K562 (cell line): ENCODE results near the gene TMEM217. TPM values are rescaled to one million over a fixed set of nuclear protein-coding genes. Genes with fewer than 3 reads are reported as not detected.

Experiments
- ATAC-seq: fragments of 200-7000 bp; cut with Tn5 transposase; 3 replicates; pipeline ENCODE4 v1.9.1; 2020; ENCODE audit warnings: moderate library complexity
- BruUV-seq: library from RNA; stranded (reverse); fragments of 400-500 nt; replicated peaks from 2 replicates; lab custom pipeline; 2021; lab: Mats Ljungman, UMichigan
- CTCF ChIA-PET: fragments of 300-600 bp; formaldehyde crosslinking; extraction: SDS; loops from one replicate; lab custom pipeline; 2021; ENCODE audit warnings: low intra/inter-chr PET ratio; lab: Yijun Ruan, JAX
- POLR2A ChIA-PET: fragments of 300-600, 350-650 bp; sonication (Branson Sonifier 250); formaldehyde crosslinking; extraction: SDS; loops from one replicate; lab custom pipeline; 2021; ENCODE audit warnings: antibody characterized with exemption, inconsistent platforms; lab: Yijun Ruan, JAX
- DNase-seq, 4 experiments: peaks; one replicate each; pipeline versions ENCODE4 v3.0.0 to v3.0.0-alpha.2; 2011 to 2018; ENCODE audit warnings: low spot score in 3 of 4, mixed read lengths in 3 of 4; ENCODE audit errors: extremely low read depth in 1 of 4
- FAIRE-seq: peaks from 2 replicates; lab custom pipeline; 2011; peaks lifted over from hg19 to GRCh38; lab: Jason Lieb, UNC
- H2AFZ ChIP-seq: 2 replicates; pipeline ENCODE4 v1.6.0; 2011; ENCODE audit warnings: low read depth, low read length, control low read depth, inconsistent platforms
- H3K27ac ChIP-seq: fragments of 200-600 bp; 3 replicates; pipeline ENCODE4 v1.8.0; 2011; ENCODE audit warnings: low read depth, mild to moderate bottlenecking, control low read depth, inconsistent platforms, low read length, moderate library complexity, mixed read lengths; ENCODE audit errors: extremely low read depth
- H3K27me3 ChIP-seq, 2 experiments: fragments of 300-600 bp in 1 of 2; 2 replicates in 1 of 2; 3 replicates in 1 of 2; pipeline versions ENCODE4 v1.6.0 to v1.8.0; 2011; ENCODE audit warnings: inconsistent platforms in 2 of 2, low read length in 2 of 2, mild to moderate bottlenecking in 1 of 2, mixed read lengths in 1 of 2, moderate library complexity in 1 of 2; ENCODE audit not compliant: control insufficient read depth in 2 of 2, insufficient read depth in 2 of 2
- H3K36me3 ChIP-seq: fragments of 300-600 bp; 3 replicates; pipeline ENCODE4 v1.8.0; 2011; ENCODE audit warnings: mild to moderate bottlenecking, low read length, inconsistent platforms; ENCODE audit not compliant: control insufficient read depth, insufficient read depth
- H3K4me1 ChIP-seq, 2 experiments: fragments of 200-600 bp in 1 of 2; replicated peaks in 1 of 2; 2 replicates in 1 of 2; 3 replicates in 1 of 2; pipeline versions ENCODE4 v1.5.1 to v1.8.0; 2011; ENCODE audit warnings: inconsistent platforms in 2 of 2, low read length in 2 of 2, mild to moderate bottlenecking in 1 of 2, mixed read lengths in 1 of 2, moderate library complexity in 1 of 2; ENCODE audit not compliant: control insufficient read depth in 2 of 2, insufficient read depth in 2 of 2
- H3K4me2 ChIP-seq: 2 replicates; pipeline ENCODE4 v1.6.1; 2011; ENCODE audit warnings: low read length, control low read depth, inconsistent platforms, mixed read lengths; ENCODE audit not compliant: insufficient read depth
- H3K4me3 ChIP-seq: fragments of 200-600 bp; sonication (generic), shearing (Covaris generic); 2 replicates; pipeline ENCODE4 v1.5.1; 2016; ENCODE audit warnings: control low read depth, inconsistent platforms
- H3K79me2 ChIP-seq: fragments of 200-600 bp; 3 replicates; pipeline ENCODE4 v1.8.0; 2011; ENCODE audit warnings: low read length, inconsistent platforms; ENCODE audit not compliant: control insufficient read depth, insufficient read depth
- H3K9ac ChIP-seq, 2 experiments: 2 replicates each; pipeline versions ENCODE4 v1.6.0 to v1.6.1; 2011; ENCODE audit warnings: low read depth in 2 of 2, low read length in 2 of 2, control low read depth in 1 of 2, inconsistent platforms in 1 of 2, mild to moderate bottlenecking in 1 of 2, mixed read lengths in 1 of 2; ENCODE audit not compliant: insufficient read depth in 1 of 2
- H3K9me1 ChIP-seq: one replicate; pipeline ENCODE4 v1.6.0; 2011; ENCODE audit warnings: inconsistent platforms, mild to moderate bottlenecking, low read length, moderate library complexity; ENCODE audit not compliant: control insufficient read depth, insufficient read depth
- H3K9me3 ChIP-seq: replicated peaks from 2 replicates; pipeline ENCODE4 v1.5.1; 2011; ENCODE audit warnings: low read depth, low read length, inconsistent platforms; ENCODE audit not compliant: control insufficient read depth, insufficient read depth
- H4K20me1 ChIP-seq: replicated peaks from 2 replicates; pipeline ENCODE4 v1.6.1; 2011; ENCODE audit warnings: low read length, inconsistent platforms, mixed read lengths; ENCODE audit not compliant: control insufficient read depth, insufficient read depth
- CCAR2 ChIP-seq: fragments of 200-400 bp; formaldehyde crosslinking; IDR thresholded peaks from 2 replicates; pipeline ENCODE4 v1.6.1; 2017; ENCODE audit warnings: mild to moderate bottlenecking, low read depth, low read length
- GATAD2A ChIP-seq: fragments of 450-650 bp; IDR thresholded peaks from 2 replicates; pipeline ENCODE4 v1.6.1; 2017
- MGA ChIP-seq: fragments of 450-650 bp; IDR thresholded peaks from 2 replicates; pipeline ENCODE4 v1.6.1; 2016; ENCODE audit warnings: mild to moderate bottlenecking, moderate library complexity
- RBM22 ChIP-seq: fragments of 200-400 bp; formaldehyde crosslinking; IDR thresholded peaks from 2 replicates; pipeline ENCODE4 v1.6.1; 2018; ENCODE audit warnings: low read length, low read depth; ENCODE audit not compliant: poor library complexity, severe bottlenecking
- SIRT6 ChIP-seq: IDR thresholded peaks from one replicate; pipeline ENCODE4 v1.6.1; 2012; ENCODE audit warnings: low read depth, mild to moderate bottlenecking, control low read depth, inconsistent platforms, low read length, moderate library complexity
- TARDBP ChIP-seq: fragments of 450-650 bp; IDR thresholded peaks from 2 replicates; pipeline ENCODE4 v1.6.1; 2016
- ZNF668 ChIP-seq: fragments of 250-450 bp; sonication (Bioruptor Pico); IDR thresholded peaks from 2 replicates; pipeline ENCODE4 v1.8.0; 2022; ENCODE audit warnings: mild to moderate bottlenecking, inconsistent platforms
- WGBS: fragments of 100-300 bp; shearing (Covaris generic); methylation state at CpG from one replicate; pipeline ENCODE4 v1.1.6; 2016; ENCODE audit warnings: low coverage, mixed read lengths; ENCODE audit not compliant: insufficient coverage; ENCODE audit errors: missing lambda C conversion rate; 5-methylcytosine and 5-hydroxymethylcytosine counted together
- in situ Hi-C: fragments of 300-500 bp; cut with MboI; formaldehyde crosslinking; loops from 4 replicates; pipeline ENCODE4 v1.15.0; 2018; ENCODE audit warnings: inconsistent platforms, mixed read lengths
- intact Hi-C: fragments of 100-400 bp; cut with micrococcal nuclease; formaldehyde crosslinking; loops from 2 replicates; pipeline ENCODE4 v1.14.2; 2022
- polyA plus RNA-seq, 8 experiments: library from polyadenylated mRNA; depleted of rRNA in 4 of 8; stranded (reverse) in 5 of 8; unstranded in 3 of 8; fragments of >200 nt; fragmentation: Nextera tagmentation in 2 of 8; fragmentation: Illumina TruSeq in 1 of 8; extraction: Ambion mirVana in 2 of 8; extraction: Trizol in 1 of 8; gene quantifications; 2 replicates each; pipeline versions ENCODE4 v1.2.1 to v1.2.3, GENCODE V29; 2011 to 2014; ENCODE audit warnings: inconsistent platforms in 1 of 8, missing spikeins in 1 of 8
- total RNA-seq, 7 experiments: library from RNA; depleted of rRNA in 6 of 7; stranded (reverse); fragments of >200 nt in 6 of 7; fragmentation: Illumina TruSeq in 2 of 7; extraction: Trizol in 2 of 7; gene quantifications; 2 replicates each; pipeline versions ENCODE4 v1.2.1 to v1.2.3, GENCODE V29; 2011 to 2021; ENCODE audit warnings: low replicate concordance in 1 of 7
- TF ChIP-seq, protein P1 (sequence below): fragments of 450-650 bp; formaldehyde crosslinking; IDR thresholded peaks from 2 replicates; pipeline ENCODE4 v1.4.0; 2020; ENCODE audit warnings: mild to moderate bottlenecking, moderate library complexity

TMEM217 gene
- total and polyA plus RNA-seq, 9 of the 15 experiments (the other 6 are each of a cell fraction or from before 2014, with no cell fraction given), result 1.3 to 8.0 (median 1.9) TPM

DNA sequence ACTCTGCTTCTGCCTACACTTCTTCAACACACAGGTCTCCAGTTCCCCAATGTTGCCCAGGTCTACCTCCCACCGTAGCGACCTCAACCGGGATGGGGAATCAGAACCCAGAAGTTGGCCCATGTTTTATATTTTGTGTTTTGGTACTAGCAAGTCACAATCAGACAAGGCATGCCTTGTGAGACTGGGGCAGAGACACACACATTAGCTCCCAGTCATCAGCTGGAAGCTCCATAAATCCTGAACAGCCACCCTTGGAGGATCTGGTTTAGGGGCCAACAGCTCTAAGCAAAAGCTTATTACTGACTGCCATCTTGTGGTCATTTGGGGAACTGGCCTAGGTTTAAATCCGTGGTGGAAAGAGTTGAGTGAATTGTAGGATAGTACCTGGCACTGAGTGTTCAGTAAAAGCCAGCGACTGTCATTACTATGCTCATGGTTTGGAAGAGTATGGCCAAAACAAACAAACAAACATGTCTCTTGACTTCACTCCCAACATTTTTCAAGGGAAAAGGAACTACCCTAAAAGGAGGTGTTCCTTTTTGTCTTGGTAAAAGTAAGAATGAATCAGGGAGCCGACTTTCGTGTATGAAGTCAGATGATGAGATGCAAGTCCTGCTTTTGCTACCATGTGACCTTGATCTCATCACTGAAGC, 47.5 kb downstream of the TMEM217 start:
- ChIA-PET CTCF (interaction anchor here (0.6 to 9.0 kb wide), 10 partner anchors 36 to 201 kb away, joined by 3 to 204 read pairs (median 6); partner anchors contain the start of gene PIM1), POLR2A (interaction anchor here (0.6 to 7.3 kb wide), 14 partner anchors 13 to 531 kb away, joined by 3 to 67 read pairs (median 4); partner anchors contain the start of gene RNF8)
- FAIRE-seq, result peak; percentile 85
- no peak overlapping the region for H3K4me3 ChIP-seq
- no TSS peak for BruUV-seq
- DNase-seq, result peak; percentile 77 to 96 (median 84)
- no peaks in the 10 kb centered on the region for H3K36me3 ChIP-seq
- peak overlapping the region; percentile 83 for H2AFZ ChIP-seq
- H3K9ac ChIP-seq, result peak overlapping the region; percentile 33 to 77; a peak in 3 of 4 replicates
- H3K27me3 ChIP-seq, result no peaks in the 10 kb centered on the region
- 52% methylated on average over 7 of the region's 7 CpGs for WGBS
- H3K79me2 ChIP-seq, result 0 out of 3 replicates have a peak, but pooled peaks cover 3% of the 10 kb centered on the region
- peak; percentile 82 for ATAC-seq
- H3K27ac ChIP-seq, result peak overlapping the region; percentile 9; the same call in 2 of the 3 replicates
- H3K9me1 ChIP-seq, result no peaks in the 10 kb centered on the region
- intact Hi-C loops (loop anchor here (1.0 to 10.0 kb wide), 6 partner anchors 104 to 443 kb away; partner anchors contain the start of gene C6orf89), in situ Hi-C loops (loop anchor here (5.0 kb wide), 1 partner anchor 102 kb away; no protein-coding TSS in a partner anchor)
- H4K20me1 ChIP-seq, result no peaks in the 10 kb centered on the region
- peaks cover 38 to 49% of the 10 kb centered on the region in 2 experiments for H3K4me1 ChIP-seq
- no peaks in the 10 kb centered on the region for H3K9me3 ChIP-seq
- H3K4me2 ChIP-seq, result peak overlapping the region; percentile 5; the same call in 1 of the 2 replicates
- TF ChIP-seq MGA (no peak), GATAD2A (peak; percentile 27; the same call in 1 of the 2 replicates), TARDBP (peak; percentile 81), RBM22 (no peak), CCAR2 (no peak), SIRT6 (no peak), ZNF668 (CRISPR knock-in tag) (no peak; the same call in 1 of the 2 replicates)
- TF ChIP-seq, protein P1, sequence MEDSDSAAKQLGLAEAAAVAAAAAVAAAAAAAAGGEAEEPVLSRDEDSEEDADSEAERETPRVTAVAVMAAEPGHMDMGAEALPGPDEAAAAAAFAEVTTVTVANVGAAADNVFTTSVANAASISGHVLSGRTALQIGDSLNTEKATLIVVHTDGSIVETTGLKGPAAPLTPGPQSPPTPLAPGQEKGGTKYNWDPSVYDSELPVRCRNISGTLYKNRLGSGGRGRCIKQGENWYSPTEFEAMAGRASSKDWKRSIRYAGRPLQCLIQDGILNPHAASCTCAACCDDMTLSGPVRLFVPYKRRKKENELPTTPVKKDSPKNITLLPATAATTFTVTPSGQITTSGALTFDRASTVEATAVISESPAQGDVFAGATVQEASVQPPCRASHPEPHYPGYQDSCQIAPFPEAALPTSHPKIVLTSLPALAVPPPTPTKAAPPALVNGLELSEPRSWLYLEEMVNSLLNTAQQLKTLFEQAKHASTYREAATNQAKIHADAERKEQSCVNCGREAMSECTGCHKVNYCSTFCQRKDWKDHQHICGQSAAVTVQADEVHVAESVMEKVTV, result peak; percentile 100
